GM12865 (cell line): ENCODE results near the gene PDGFA.

Experiments
- DNase-seq: peaks from one replicate; pipeline ENCODE4 v3.0.0; 2010; ENCODE audit warnings: low read depth
- H3K4me3 ChIP-seq: 2 replicates; pipeline ENCODE4 v1.5.1; 2011; ENCODE audit warnings: mild to moderate bottlenecking, low read depth, low read length, control low read depth
- CTCF ChIP-seq: IDR thresholded peaks from 2 replicates; pipeline ENCODE4 v1.5.1; 2011; ENCODE audit warnings: low read length, control low read depth, low read depth, inconsistent platforms; ENCODE audit not compliant: insufficient read depth; ENCODE audit errors: missing control alignments

PDGFA gene

GRCh38 chr7:520503-521161, 986 bp upstream of the PDGFA start:
- DNase-seq, result no peak
- TF ChIP-seq CTCF, result no peak
- no peak overlapping the region; the same call in 1 of the 2 replicates for H3K4me3 ChIP-seq

- no peak for TF ChIP-seq CTCF
- peak; percentile 43 for DNase-seq
- peak overlapping the region; percentile 53 for H3K4me3 ChIP-seq
Measured at GRCh38 chr7:518630-519483, 789 bp downstream of the PDGFA start.

GRCh38 chr7:517774-518629, 1.6 kb downstream of the PDGFA start:
- no peak for TF ChIP-seq CTCF
- peak; percentile 25 for DNase-seq
- peak overlapping the region; percentile 53 for H3K4me3 ChIP-seq

GRCh38 chr7:516606-517456, 2.8 kb downstream of the PDGFA start:
- TF ChIP-seq CTCF, result no peak
- no peak for DNase-seq
- H3K4me3 ChIP-seq, result no peak overlapping the region

- no peak for TF ChIP-seq CTCF
- H3K4me3 ChIP-seq, result no peak overlapping the region
- DNase-seq, result no peak
Measured at GRCh38 chr7:516216-516605, 3.4 kb downstream of the PDGFA start.

- DNase-seq, result no peak
- no peak for TF ChIP-seq CTCF
- H3K4me3 ChIP-seq, result no peak overlapping the region
Measured at GRCh38 chr7:515628-516027, 4.0 kb downstream of the PDGFA start.
